ENCODE results near the gene LGALS9. TPM values are rescaled to one million over a fixed set of nuclear protein-coding genes. Genes with fewer than 3 reads are reported as not detected.
A peak's percentile ranks its signal among the peaks of the same experiment; 100 is the strongest.

The LGALS9 gene
- total and polyA plus RNA-seq, 4 donors: 6.5 to 21.7 (median 19.5) TPM

DNA sequence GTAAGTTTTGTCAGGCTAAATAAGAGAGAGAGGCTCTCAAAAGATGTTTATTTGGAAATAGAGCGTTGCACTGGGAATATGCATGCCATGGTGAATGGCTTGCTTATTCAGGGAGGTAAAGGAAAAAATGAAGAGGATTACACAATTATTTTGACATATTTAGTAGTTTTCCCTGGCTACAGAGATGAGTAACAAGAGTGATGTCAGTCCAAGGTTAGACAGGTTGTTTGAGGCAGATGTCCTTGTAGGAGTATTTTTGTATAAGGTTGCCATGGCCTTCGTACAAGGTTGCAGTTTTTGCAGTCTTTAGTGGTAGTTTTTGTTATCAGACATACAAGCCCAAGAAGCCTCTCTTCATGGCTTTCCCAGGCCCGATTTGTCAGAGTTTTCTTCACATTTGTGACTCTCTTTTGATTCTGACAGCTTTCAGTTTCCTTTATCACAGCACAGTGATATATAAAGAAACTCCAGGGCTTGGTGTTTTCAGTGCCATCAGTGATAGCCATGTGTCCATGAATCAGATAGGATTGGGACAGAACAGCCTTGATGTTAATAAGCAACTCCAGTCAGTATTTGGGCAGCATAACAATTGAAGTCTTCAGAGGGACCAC is 18.7 kb upstream of the LGALS9 start:
- Histone ChIP-seq H3K4me3 (ENCODE audit: low read depth, low read length) (no peak overlapping the region), H3K36me3 (ENCODE audit: control insufficient read depth, insufficient read depth, low read length) (peaks cover 60% of the 10 kb centered on the region), H3K27ac (ENCODE audit: low read depth, low read length) (no peak overlapping the region), H3K27me3 (ENCODE audit: control insufficient read depth, insufficient read depth, low read length) (no peaks in the 10 kb centered on the region), H3K9me3 (ENCODE audit: control insufficient read depth, insufficient read depth, low read length) (no peaks in the 10 kb centered on the region), H3K4me1 (ENCODE audit: control insufficient read depth, insufficient read depth, low read length) (peaks cover 3% of the 10 kb centered on the region)
- no peak for DNase-seq (ENCODE audit: low read depth in 4 of 6, low spot score in 6 of 6)
- WGBS (ENCODE audit: insufficient coverage): no CpG with 5 or more reads among the region's 3 CpGs

DNA sequence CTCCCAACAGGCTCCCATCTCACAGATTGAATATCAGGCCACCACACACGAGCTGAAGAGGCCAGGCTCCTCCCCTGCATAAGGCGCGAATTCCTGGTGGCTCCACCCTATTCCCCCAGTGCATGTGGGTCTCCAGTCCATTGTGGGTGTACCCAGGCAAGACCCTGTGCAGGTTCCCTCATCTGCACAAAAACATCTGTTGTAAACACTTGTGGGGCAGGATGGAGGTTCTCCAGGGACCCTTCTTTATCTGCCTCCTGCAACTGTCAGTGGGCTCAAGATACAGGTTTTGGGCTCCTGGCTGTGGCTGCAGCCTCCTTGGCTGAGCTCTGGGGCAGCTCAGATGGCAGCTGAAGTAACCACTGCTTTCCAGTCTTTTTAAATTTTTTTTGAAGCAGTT is 17.6 kb upstream of the LGALS9 start:
- Histone ChIP-seq H3K4me3 (ENCODE audit: low read depth, low read length) (no peak overlapping the region), H3K9me3 (ENCODE audit: control insufficient read depth, insufficient read depth, low read length) (no peaks in the 10 kb centered on the region), H3K36me3 (ENCODE audit: control insufficient read depth, insufficient read depth, low read length) (peaks cover 63% of the 10 kb centered on the region), H3K27me3 (ENCODE audit: control insufficient read depth, insufficient read depth, low read length) (no peaks in the 10 kb centered on the region), H3K27ac (ENCODE audit: low read depth, low read length) (no peak overlapping the region), H3K4me1 (ENCODE audit: control insufficient read depth, insufficient read depth, low read length) (peaks cover 3% of the 10 kb centered on the region)
- 95% methylated on average over 3 of the region's 3 CpGs for WGBS (ENCODE audit: insufficient coverage)
- no peak for DNase-seq (ENCODE audit: low read depth in 4 of 6, low spot score in 6 of 6)

DNA sequence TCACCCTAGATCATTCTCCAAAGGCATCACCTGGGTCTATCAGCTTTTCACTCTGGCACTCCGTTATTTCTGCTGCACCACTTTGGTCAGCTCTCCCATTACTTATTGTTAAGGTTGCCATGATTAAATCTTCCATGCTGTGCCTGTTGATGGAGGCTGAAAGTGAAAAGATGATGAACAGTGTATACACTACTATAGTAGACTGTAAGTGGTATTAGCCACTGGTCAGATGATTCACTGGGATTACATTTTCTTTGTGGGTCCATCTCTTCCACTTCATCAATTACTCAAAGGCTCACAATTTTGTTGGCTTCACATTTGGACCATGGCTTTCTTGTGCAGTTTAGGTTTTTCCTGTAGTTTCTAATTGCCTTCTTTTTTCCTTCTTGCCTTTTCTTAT is 15.9 kb upstream of the LGALS9 start:
- WGBS (ENCODE audit: insufficient coverage): no CpG with 5 or more reads among the region's 1 CpG
- Histone ChIP-seq H3K4me3 (ENCODE audit: low read depth, low read length) (no peak overlapping the region), H3K4me1 (ENCODE audit: control insufficient read depth, insufficient read depth, low read length) (no peaks in the 10 kb centered on the region), H3K36me3 (ENCODE audit: control insufficient read depth, insufficient read depth, low read length) (peaks cover 63% of the 10 kb centered on the region), H3K27me3 (ENCODE audit: control insufficient read depth, insufficient read depth, low read length) (no peaks in the 10 kb centered on the region), H3K27ac (ENCODE audit: low read depth, low read length) (no peak overlapping the region), H3K9me3 (ENCODE audit: control insufficient read depth, insufficient read depth, low read length) (no peaks in the 10 kb centered on the region)
- DNase-seq (ENCODE audit: low read depth in 4 of 6, low spot score in 6 of 6): no peak

DNA sequence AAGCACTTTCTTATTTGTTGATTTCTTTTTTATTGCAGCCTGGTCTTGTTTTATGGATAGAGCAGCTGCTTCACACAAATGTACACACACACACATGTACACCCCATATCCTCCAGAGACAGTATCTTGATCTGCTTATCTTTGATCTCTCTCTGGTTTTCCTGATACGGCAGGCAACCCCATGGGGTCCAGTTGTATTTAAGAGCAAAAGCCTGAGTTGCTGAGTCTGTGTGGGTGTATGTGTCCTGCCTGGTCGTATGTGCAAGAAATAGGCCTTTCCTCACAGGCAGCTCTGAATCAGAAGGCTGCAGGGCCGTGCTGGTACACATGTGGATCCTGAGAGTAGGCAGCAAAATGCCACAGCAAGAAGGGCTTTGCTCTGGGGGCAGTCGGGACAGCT is 14.6 kb upstream of the LGALS9 start:
- H3K9me3 ChIP-seq (ENCODE audit: control insufficient read depth, insufficient read depth, low read length): no peaks in the 10 kb centered on the region
- H3K4me1 ChIP-seq (ENCODE audit: control insufficient read depth, insufficient read depth, low read length): peaks cover 10% of the 10 kb centered on the region
- WGBS (ENCODE audit: insufficient coverage): 72% methylated on average over 4 of the region's 4 CpGs
- no peak overlapping the region for H3K4me3 ChIP-seq (ENCODE audit: low read depth, low read length)
- no peak for DNase-seq (ENCODE audit: low read depth in 4 of 6, low spot score in 6 of 6)
- no peak overlapping the region for H3K27ac ChIP-seq (ENCODE audit: low read depth, low read length)
- H3K27me3 ChIP-seq (ENCODE audit: control insufficient read depth, insufficient read depth, low read length): no peaks in the 10 kb centered on the region
- peaks cover 64% of the 10 kb centered on the region for H3K36me3 ChIP-seq (ENCODE audit: control insufficient read depth, insufficient read depth, low read length)

DNA sequence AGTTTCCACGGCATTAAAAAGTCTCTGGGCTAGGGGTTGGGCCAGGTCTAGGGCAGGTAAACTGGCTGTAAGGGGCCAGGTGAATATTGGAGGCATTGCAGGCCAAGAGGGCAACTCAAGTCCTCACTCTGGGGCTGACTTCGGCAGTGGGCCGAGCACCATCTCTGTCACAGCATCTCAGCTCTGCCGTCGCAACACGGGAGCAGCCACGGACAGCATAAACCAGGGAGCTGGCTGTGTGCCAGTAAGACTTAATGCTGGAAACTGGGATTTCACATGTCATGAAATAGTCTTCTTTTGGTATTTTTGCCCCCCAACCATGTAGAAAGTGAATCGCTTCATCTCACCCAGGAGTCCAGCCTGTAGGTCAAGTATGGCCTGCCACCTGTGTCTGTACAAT is 12.6 kb upstream of the LGALS9 start:
- Histone ChIP-seq H3K4me1 (ENCODE audit: control insufficient read depth, insufficient read depth, low read length) (peaks cover 19% of the 10 kb centered on the region), H3K27ac (ENCODE audit: low read depth, low read length) (no peak overlapping the region), H3K4me3 (ENCODE audit: low read depth, low read length) (no peak overlapping the region), H3K9me3 (ENCODE audit: control insufficient read depth, insufficient read depth, low read length) (no peaks in the 10 kb centered on the region), H3K36me3 (ENCODE audit: control insufficient read depth, insufficient read depth, low read length) (peaks cover 71% of the 10 kb centered on the region), H3K27me3 (ENCODE audit: control insufficient read depth, insufficient read depth, low read length) (no peaks in the 10 kb centered on the region)
- WGBS (ENCODE audit: insufficient coverage): 95% methylated on average over 8 of the region's 8 CpGs
- no peak for DNase-seq (ENCODE audit: low read depth in 4 of 6, low spot score in 6 of 6)

DNA sequence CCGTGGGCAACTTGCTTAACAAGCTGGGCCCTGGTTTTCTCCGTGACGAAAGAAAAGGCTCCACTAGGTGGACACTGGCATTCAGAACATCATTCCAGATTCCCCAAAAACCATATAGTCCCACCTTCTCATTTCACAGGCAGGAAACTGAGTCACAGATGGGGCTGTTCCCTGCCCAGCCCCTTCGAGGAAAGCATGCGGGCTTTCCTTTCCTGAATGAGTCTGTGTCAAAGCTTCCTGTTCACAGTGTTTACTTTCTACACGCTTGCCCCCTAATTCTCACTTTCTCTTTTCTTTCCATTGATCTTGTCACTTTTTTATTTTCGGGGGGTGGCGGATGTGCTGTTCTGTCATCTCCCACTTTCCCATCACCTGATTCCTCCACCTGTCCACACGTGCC is 10.3 kb upstream of the LGALS9 start:
- DNase-seq (ENCODE audit: low read depth in 4 of 6, low spot score in 6 of 6): no peak
- Histone ChIP-seq H3K27ac (ENCODE audit: low read depth, low read length) (no peak overlapping the region), H3K27me3 (ENCODE audit: control insufficient read depth, insufficient read depth, low read length) (no peaks in the 10 kb centered on the region), H3K36me3 (ENCODE audit: control insufficient read depth, insufficient read depth, low read length) (peaks cover 85% of the 10 kb centered on the region), H3K4me3 (ENCODE audit: low read depth, low read length) (no peak overlapping the region), H3K9me3 (ENCODE audit: control insufficient read depth, insufficient read depth, low read length) (no peaks in the 10 kb centered on the region), H3K4me1 (ENCODE audit: control insufficient read depth, insufficient read depth, low read length) (peaks cover 23% of the 10 kb centered on the region)
- WGBS (ENCODE audit: insufficient coverage): 97% methylated on average over 9 of the region's 9 CpGs

DNA sequence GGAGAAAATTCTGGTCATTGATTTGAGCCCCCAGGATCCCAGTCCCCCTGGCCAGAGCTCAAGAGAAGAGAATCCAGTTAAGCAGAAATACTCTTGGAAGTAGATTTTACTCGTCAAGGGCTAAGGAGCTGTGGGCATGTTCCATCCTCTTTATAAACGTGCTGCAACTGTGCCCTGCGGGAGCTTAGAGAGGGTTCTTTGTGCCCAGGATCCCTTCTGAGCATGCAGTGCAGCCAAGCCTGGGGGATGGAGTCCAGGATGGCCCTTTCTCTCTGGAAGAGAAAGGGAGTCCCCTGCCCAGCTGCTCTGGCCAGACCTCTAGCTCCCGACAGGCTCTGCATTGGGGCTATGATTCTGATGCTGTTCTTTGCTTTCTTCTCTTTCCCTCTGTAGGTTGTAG is 9.5 kb upstream of the LGALS9 start:
- 54% methylated on average over 4 of the region's 4 CpGs for WGBS (ENCODE audit: insufficient coverage)
- peaks cover 84% of the 10 kb centered on the region for H3K36me3 ChIP-seq (ENCODE audit: control insufficient read depth, insufficient read depth, low read length)
- no peak overlapping the region for H3K4me3 ChIP-seq (ENCODE audit: low read depth, low read length)
- no peaks in the 10 kb centered on the region for H3K27me3 ChIP-seq (ENCODE audit: control insufficient read depth, insufficient read depth, low read length)
- no peak overlapping the region for H3K27ac ChIP-seq (ENCODE audit: low read depth, low read length)
- H3K9me3 ChIP-seq (ENCODE audit: control insufficient read depth, insufficient read depth, low read length): no peaks in the 10 kb centered on the region
- peak in 1 of 6 donors; percentile 52 for DNase-seq (ENCODE audit: low read depth in 4 of 6, low spot score in 6 of 6)
- peaks cover 23% of the 10 kb centered on the region for H3K4me1 ChIP-seq (ENCODE audit: control insufficient read depth, insufficient read depth, low read length)

DNA sequence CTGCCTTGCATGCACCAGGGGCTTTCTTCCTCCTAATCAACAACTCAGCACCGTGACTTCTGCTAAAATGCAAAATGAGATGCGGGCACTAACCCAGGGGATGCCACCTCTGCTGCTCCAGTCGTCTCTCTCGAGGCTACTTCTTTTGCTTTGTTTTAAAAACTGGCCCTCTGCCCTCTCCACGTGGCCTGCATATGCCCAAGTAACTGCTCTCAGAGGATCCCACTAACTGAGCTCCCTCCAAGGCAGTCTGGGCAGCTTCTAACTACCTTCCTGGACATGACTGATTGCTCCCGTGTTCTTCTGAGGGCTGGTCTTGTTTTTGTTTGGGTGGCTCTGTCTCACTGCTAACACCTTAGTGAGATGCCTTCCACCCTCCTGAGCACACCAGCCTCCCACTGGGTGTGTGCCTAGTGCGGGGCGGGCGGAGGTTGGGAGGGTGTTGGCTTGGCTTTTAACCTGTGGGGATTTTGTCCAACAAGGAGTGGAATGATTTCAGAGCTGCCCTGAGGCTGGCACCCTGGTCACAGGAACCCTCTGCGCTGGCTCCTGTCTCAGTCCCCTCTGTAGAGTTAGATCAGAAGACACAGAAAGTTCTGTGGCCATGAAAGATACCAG is 8.9 kb upstream of the LGALS9 start:
- Histone ChIP-seq H3K36me3 (ENCODE audit: control insufficient read depth, insufficient read depth, low read length) (peaks cover 79% of the 10 kb centered on the region), H3K27me3 (ENCODE audit: control insufficient read depth, insufficient read depth, low read length) (no peaks in the 10 kb centered on the region), H3K9me3 (ENCODE audit: control insufficient read depth, insufficient read depth, low read length) (no peaks in the 10 kb centered on the region), H3K4me3 (ENCODE audit: low read depth, low read length) (no peak overlapping the region), H3K4me1 (ENCODE audit: control insufficient read depth, insufficient read depth, low read length) (peaks cover 23% of the 10 kb centered on the region), H3K27ac (ENCODE audit: low read depth, low read length) (no peak overlapping the region)
- DNase-seq (ENCODE audit: low read depth in 4 of 6, low spot score in 6 of 6): no peak
- WGBS (ENCODE audit: insufficient coverage): 69% methylated on average over 9 of the region's 10 CpGs

DNA sequence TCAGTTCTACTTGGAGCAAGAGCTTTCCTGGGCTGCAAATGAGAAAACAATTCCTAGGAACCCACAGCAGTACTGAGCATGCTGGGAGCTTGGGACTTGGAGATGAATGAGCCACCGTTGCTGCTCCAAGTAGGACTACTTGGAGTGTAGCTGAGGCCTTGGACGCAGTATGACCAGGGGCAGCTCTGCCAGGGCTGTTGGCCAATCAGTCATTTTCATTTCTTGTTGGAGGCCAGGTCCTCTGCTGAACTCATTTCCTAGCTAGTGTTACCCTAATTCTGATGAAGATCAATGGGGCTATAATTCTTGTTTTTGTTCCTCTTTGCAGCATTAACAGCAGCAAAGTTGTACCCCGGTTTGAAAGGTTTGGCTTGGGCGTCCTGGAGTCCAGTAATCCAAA is 8.0 kb upstream of the LGALS9 start:
- DNase-seq (ENCODE audit: low read depth in 4 of 6, low spot score in 6 of 6): no peak
- Histone ChIP-seq H3K27ac (ENCODE audit: low read depth, low read length) (no peak overlapping the region), H3K27me3 (ENCODE audit: control insufficient read depth, insufficient read depth, low read length) (no peaks in the 10 kb centered on the region), H3K4me1 (ENCODE audit: control insufficient read depth, insufficient read depth, low read length) (peaks cover 23% of the 10 kb centered on the region), H3K9me3 (ENCODE audit: control insufficient read depth, insufficient read depth, low read length) (no peaks in the 10 kb centered on the region), H3K36me3 (ENCODE audit: control insufficient read depth, insufficient read depth, low read length) (peaks cover 69% of the 10 kb centered on the region), H3K4me3 (ENCODE audit: low read depth, low read length) (no peak overlapping the region)
- WGBS (ENCODE audit: insufficient coverage): 79% methylated on average over 4 of the region's 4 CpGs

DNA sequence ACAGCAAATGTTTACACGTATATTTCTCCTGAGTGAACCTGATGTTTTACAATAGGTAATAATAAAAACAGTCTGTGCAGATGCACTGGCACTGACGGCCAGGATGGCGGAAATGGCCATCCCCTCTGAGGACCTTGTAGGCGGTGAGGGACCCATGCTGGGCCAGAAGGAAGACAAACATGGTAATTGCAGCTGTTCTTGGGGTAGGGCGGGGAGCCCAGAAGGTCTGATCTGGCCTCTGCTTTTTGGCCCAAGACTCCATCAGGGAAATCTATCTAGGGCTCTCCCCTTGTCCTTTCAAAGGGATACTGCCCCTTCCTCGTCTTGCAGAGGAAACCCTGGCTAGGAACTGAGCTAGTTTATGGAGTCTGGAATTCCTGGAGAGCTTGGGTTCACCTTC is 7.4 kb upstream of the LGALS9 start:
- H3K4me3 ChIP-seq (ENCODE audit: low read depth, low read length): no peak overlapping the region
- H3K4me1 ChIP-seq (ENCODE audit: control insufficient read depth, insufficient read depth, low read length): peaks cover 23% of the 10 kb centered on the region
- no peak overlapping the region for H3K27ac ChIP-seq (ENCODE audit: low read depth, low read length)
- no peaks in the 10 kb centered on the region for H3K27me3 ChIP-seq (ENCODE audit: control insufficient read depth, insufficient read depth, low read length)
- no peaks in the 10 kb centered on the region for H3K9me3 ChIP-seq (ENCODE audit: control insufficient read depth, insufficient read depth, low read length)
- DNase-seq (ENCODE audit: low read depth in 4 of 6, low spot score in 6 of 6): no peak
- peaks cover 63% of the 10 kb centered on the region for H3K36me3 ChIP-seq (ENCODE audit: control insufficient read depth, insufficient read depth, low read length)
- WGBS (ENCODE audit: insufficient coverage): 86% methylated on average over 4 of the region's 6 CpGs
